Esophagus squamous epithelium (tissue), 4 donors: Measurements from ENCODE around the gene DCAF5.

Experiments used
- CTCF ChIP-seq, 6 experiments: fragments of 450-650 bp in 4 of 6; fragments of 200-600 bp in 2 of 6; sonication (generic) in 2 of 6; IDR thresholded peaks; one replicate each; pipeline ENCODE4 v1.5.1; 2016 to 2019; ENCODE audit warnings: antibody characterized with exemption in 6 of 6, mild to moderate bottlenecking in 4 of 6, moderate library complexity in 4 of 6
- POLR2A ChIP-seq, 4 donors: fragments of 450-650 bp; IDR thresholded peaks; one replicate each; pipeline ENCODE4 v1.6.1; 2017; ENCODE audit warnings: antibody characterized with exemption in 4 of 4, mild to moderate bottlenecking in 4 of 4, moderate library complexity in 3 of 4

- TF ChIP-seq CTCF (IDR thresholded peaks at IDR 0.05) = no peak
- no peak for TF ChIP-seq POLR2A (IDR thresholded peaks at IDR 0.05)
Measured at GRCh38 chr14:69077841-69078240, 75.1 kb downstream of the DCAF5 start.
